T-helper 17 cell (primary cell): ENCODE measurements around the gene CAMK2A. TPM values are rescaled to one million over a fixed set of nuclear protein-coding genes. Genes with fewer than 3 reads are reported as not detected.

Experiments
- ATAC-seq: fragments of 150-1000 bp; cut with Tn5 transposase; 2 replicates; pipeline ENCODE4 v1.10.0; 2021; ENCODE audit warnings: mild to moderate bottlenecking, moderate library complexity
- DNase-seq, 3 donors: peaks; one replicate each; pipeline versions ENCODE4 v3.0.0 to v3.0.0-alpha.2; 2020 to 2021
- H3K9me3 ChIP-seq: one replicate; pipeline ENCODE4 v1.7.0; 2013; ENCODE audit warnings: low read length, mild to moderate bottlenecking; ENCODE audit not compliant: control insufficient read depth, poor library complexity, severe bottlenecking
- H3K27ac Mint-ChIP-seq: one replicate; pipeline ENCODE4 v1.8.0; 2022; ENCODE audit warnings: mild to moderate bottlenecking, moderate library complexity, mixed read lengths
- H3K27me3 Mint-ChIP-seq: one replicate; pipeline ENCODE4 v1.8.0; 2022; ENCODE audit warnings: mixed read lengths
- H3K36me3 Mint-ChIP-seq: one replicate; pipeline ENCODE4 v1.8.0; 2022; ENCODE audit warnings: low read depth, mixed read lengths
- H3K4me1 Mint-ChIP-seq: one replicate; pipeline ENCODE4 v1.8.0; 2022; ENCODE audit warnings: mild to moderate bottlenecking, mixed read lengths
- H3K4me3 Mint-ChIP-seq: one replicate; pipeline ENCODE4 v1.8.0; 2022; ENCODE audit warnings: mild to moderate bottlenecking, moderate library complexity, mixed read lengths
- total RNA-seq, 4 donors: library from RNA in 2 of 4; stranded (reverse) in 2 of 4; gene quantifications; one replicate each; pipeline ENCODE4 v1.2.3 and lab custom pipeline; 2022 to 2026

CAMK2A gene
- total RNA-seq, 2 donors from 2014 or later = not detected

- ATAC-seq = no peak
- H3K36me3 Mint-ChIP-seq = no peaks in the 10 kb centered on the region
- no peaks in the 10 kb centered on the region for H3K9me3 ChIP-seq
- no peak for DNase-seq
- H3K4me1 Mint-ChIP-seq = peaks cover 8% of the 10 kb centered on the region
- peaks cover 30% of the 10 kb centered on the region for H3K27me3 Mint-ChIP-seq
- H3K4me3 Mint-ChIP-seq = no peak overlapping the region
- no peak overlapping the region for H3K27ac Mint-ChIP-seq
Measured at GRCh38 chr5:150246835-150247234, 42.7 kb downstream of the CAMK2A start.

DNA sequence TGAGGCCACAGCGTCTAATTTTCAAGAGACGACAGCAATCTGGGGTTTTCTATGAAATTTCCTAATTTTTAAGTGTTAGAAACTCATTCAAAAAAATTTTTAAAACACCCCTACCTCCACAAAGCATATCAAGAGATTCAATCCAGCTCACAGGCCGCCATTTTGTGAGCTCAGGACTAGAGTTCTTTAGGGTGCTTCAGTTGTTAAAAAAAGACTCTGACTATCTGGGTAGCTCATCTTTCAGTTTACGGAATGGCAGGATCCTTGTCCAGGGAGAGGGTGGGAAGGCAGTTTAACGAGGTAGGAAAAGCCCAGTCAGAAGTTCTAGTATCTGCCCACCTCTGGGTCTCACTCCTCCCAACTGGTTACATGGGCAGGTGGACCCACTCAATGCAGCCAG, 43.1 kb downstream of the CAMK2A start:
- ATAC-seq (no peak), DNase-seq (no peak)
- no peaks in the 10 kb centered on the region for H3K9me3 ChIP-seq
- Mint-ChIP-seq H3K4me3 (no peak overlapping the region), H3K27ac (no peak overlapping the region), H3K27me3 (peaks cover 30% of the 10 kb centered on the region), H3K36me3 (no peaks in the 10 kb centered on the region), H3K4me1 (peaks cover 8% of the 10 kb centered on the region)

DNA sequence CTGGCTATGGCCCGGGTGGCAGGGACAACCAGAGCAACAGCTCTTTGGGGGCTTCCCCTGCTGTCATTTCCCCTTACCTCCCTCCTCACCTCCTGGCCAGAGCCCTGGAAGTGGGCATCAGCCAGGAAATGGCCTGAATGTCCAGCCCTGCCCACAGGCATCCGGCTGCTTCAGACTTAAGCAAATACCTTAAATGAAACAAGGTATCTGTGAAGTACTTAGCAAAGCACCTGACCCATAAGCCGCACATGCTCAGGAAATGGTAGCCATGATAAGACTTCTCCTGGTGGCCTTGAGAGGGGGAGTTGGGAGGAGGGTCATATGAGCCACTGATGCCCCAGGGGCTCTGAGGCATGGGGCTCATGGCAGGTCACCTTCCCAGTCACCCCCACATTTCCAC, 43.8 kb downstream of the CAMK2A start:
- no peak overlapping the region for H3K4me3 Mint-ChIP-seq
- H3K4me1 Mint-ChIP-seq = peaks cover 8% of the 10 kb centered on the region
- H3K36me3 Mint-ChIP-seq = no peaks in the 10 kb centered on the region
- no peaks in the 10 kb centered on the region for H3K9me3 ChIP-seq
- H3K27ac Mint-ChIP-seq = no peak overlapping the region
- ATAC-seq (no peak), DNase-seq (no peak)
- peaks cover 30% of the 10 kb centered on the region for H3K27me3 Mint-ChIP-seq

- ATAC-seq (no peak), DNase-seq (no peak)
- Mint-ChIP-seq H3K27ac (no peak overlapping the region), H3K27me3 (peaks cover 30% of the 10 kb centered on the region), H3K4me3 (no peak overlapping the region), H3K36me3 (no peaks in the 10 kb centered on the region), H3K4me1 (peaks cover 8% of the 10 kb centered on the region)
- no peaks in the 10 kb centered on the region for H3K9me3 ChIP-seq
Measured at GRCh38 chr5:150245111-150245789, 44.3 kb downstream of the CAMK2A start.

DNA sequence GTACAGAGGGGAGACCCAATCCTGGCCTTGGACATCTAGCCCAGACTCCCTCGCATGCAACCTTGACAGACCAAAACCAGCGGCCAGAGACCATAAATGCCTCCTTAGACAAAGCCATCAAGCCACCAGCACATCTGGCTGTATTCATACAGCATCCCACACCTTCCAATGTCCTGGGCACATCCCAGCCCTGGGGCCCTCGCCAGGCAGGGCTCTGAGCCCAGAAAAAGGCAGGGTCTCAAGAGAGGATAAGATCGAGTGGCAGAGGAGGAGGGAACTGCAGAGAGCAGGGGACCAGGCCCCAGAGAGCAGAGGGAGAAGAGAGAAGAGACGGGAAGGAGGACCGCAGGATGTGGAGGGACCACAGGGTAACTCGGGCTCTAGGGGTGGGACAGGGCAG, 45.4 kb downstream of the CAMK2A start:
- Mint-ChIP-seq H3K27ac (no peak overlapping the region), H3K36me3 (no peaks in the 10 kb centered on the region), H3K4me3 (no peak overlapping the region), H3K27me3 (peaks cover 20% of the 10 kb centered on the region), H3K4me1 (peaks cover 8% of the 10 kb centered on the region)
- no peaks in the 10 kb centered on the region for H3K9me3 ChIP-seq
- DNase-seq = no peak
- ATAC-seq = no peak

GRCh38 chr5:150243590-150243989, 46.0 kb downstream of the CAMK2A start:
- DNase-seq = no peak
- peaks cover 8% of the 10 kb centered on the region for H3K4me1 Mint-ChIP-seq
- H3K4me3 Mint-ChIP-seq = no peak overlapping the region
- no peak overlapping the region for H3K27ac Mint-ChIP-seq
- no peak for ATAC-seq
- no peaks in the 10 kb centered on the region for H3K36me3 Mint-ChIP-seq
- H3K9me3 ChIP-seq = no peaks in the 10 kb centered on the region
- peaks cover 17% of the 10 kb centered on the region for H3K27me3 Mint-ChIP-seq

DNA sequence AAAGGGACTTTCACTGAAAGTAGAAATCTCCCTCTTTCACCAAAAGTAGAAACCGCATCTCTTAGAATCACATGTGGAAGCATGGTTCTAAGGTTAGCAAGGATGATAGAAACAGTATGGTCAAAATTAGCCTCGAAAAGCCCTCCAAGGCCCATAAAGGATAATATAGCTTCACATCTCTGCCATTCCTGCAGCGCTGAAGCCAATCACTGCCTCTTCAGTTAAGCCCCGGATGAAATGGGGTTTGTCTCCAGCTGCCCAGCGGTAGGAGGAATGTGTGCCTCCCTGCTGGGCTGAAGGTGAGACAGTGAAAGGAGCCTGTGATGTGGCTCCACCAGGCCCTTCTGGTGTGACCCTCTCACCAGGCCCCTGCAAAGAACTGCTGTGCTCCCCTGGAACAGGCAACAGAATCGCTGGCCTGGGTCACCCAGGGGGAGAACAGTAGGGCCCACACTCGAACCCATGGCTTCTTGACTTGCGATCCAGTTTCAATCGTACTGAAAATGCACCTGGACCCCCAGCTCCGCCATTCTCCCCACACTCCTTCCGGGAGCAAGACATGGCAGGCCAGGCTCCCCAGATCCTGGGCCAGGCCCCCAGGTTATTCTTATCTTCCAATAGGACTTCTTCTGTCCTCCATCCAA, 47.2 kb downstream of the CAMK2A start:
- Mint-ChIP-seq H3K4me3 (no peak overlapping the region), H3K4me1 (peaks cover 8% of the 10 kb centered on the region), H3K27me3 (peaks cover 17% of the 10 kb centered on the region), H3K27ac (peak overlapping the region; percentile 56), H3K36me3 (no peaks in the 10 kb centered on the region)
- no peaks in the 10 kb centered on the region for H3K9me3 ChIP-seq
- ATAC-seq (no peak), DNase-seq (no peak)

DNA sequence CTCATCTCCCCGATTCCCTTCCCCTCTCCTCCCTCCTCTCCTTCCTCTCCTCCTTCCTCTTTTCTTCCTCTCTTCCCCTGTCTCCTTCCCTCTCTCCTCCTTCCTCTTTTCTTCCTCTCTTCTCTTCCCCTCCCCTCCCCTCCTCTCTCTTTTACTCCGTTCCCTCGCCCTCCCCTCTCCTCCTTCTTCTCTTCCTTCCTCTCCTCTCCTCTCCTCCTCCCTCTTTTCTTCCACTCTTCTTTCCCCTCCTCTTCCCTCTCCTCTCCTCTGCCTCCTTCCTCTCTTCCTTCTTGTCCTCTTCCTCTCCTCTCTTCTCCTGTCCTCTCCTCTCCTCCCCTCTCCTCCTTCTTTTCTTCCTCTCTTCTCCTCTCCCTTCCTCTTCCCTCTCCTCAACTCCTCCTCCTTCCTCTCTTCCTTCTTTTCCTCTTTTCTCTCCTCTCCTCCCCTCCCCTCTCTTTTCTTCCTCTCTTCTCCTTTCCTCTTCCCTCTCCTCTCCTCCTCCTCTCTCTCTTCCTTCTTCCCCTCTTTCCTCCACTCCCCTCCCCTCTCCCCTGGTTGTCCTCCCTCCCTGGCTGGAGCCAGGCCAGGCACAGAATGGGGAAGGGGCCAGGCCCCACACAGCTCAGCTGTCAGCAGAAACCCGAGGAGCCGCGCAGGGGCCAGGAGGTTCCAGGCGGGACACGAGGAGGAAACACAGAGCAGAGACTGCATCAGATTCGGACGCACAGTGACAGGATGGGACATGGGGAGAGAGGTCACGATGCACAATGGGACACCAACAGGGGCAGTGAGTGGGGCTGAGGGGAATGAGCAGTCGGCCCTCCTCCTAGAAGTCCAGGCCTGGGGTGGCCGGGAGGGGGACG, 48.0 kb downstream of the CAMK2A start:
- Mint-ChIP-seq H3K27ac (peak overlapping the region; percentile 56), H3K27me3 (peaks cover 12% of the 10 kb centered on the region), H3K36me3 (no peaks in the 10 kb centered on the region), H3K4me1 (peaks cover 4% of the 10 kb centered on the region), H3K4me3 (no peak overlapping the region)
- DNase-seq (no peak), ATAC-seq (no peak)
- no peaks in the 10 kb centered on the region for H3K9me3 ChIP-seq

DNA sequence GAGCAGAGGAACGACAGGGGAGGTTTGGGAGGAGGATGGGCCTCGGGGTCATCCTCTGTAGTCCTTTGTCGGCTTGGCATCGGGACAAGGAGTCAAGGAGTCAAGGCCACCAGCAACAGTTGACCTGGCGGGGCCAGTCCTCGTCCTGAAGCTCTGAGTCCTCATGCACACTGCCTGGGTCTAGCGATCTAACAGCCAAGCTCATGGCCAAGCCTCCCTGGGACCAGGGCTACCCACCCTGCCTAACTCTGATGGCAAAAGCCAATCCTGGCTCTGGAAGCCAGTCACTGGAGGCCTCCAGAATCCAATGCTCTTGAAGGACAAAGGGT, 49.8 kb downstream of the CAMK2A start:
- DNase-seq (no peak), ATAC-seq (no peak)
- no peaks in the 10 kb centered on the region for H3K9me3 ChIP-seq
- H3K4me3 Mint-ChIP-seq = no peak overlapping the region
- no peaks in the 10 kb centered on the region for H3K36me3 Mint-ChIP-seq
- H3K27me3 Mint-ChIP-seq = peaks cover 12% of the 10 kb centered on the region
- peaks cover 4% of the 10 kb centered on the region for H3K4me1 Mint-ChIP-seq
- H3K27ac Mint-ChIP-seq = no peak overlapping the region

DNA sequence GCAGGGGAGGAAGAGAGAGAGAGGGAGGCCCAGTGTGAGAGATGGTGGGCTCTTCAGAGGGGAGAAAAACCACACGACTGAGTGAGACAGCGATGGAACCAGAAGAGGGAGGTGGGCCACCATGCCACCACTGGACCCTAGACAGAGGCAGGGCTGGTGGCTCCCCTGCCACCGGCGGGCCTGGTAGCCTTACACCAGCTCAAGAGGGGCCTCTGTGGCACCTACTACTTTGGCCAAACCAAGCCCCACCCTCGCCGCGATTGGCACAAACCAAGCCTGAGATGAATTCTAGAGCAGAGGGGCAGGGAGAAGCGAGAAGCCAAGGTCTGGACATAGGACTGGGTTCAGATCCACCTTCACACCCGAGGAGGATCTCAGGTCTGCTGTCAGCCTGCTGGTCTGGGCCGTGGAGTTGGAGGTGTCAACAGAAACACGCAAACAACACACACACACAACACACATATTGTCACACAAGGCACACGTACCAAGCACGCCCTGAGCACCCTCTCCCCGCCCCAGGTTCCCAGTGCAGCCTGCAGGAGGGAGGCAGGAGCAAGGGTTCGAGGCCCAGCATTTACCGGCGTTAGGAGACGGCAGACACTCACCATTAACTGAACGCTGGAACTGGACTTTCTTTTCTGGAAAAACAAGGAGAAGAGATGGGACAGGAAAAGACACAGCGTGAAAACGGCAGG, 50.3 kb downstream of the CAMK2A start:
- DNase-seq (no peak), ATAC-seq (no peak)
- peaks cover 11% of the 10 kb centered on the region for H3K27me3 Mint-ChIP-seq
- no peak overlapping the region for H3K4me3 Mint-ChIP-seq
- no peaks in the 10 kb centered on the region for H3K9me3 ChIP-seq
- no peaks in the 10 kb centered on the region for H3K36me3 Mint-ChIP-seq
- peaks cover 3% of the 10 kb centered on the region for H3K4me1 Mint-ChIP-seq
- no peak overlapping the region for H3K27ac Mint-ChIP-seq

DNA sequence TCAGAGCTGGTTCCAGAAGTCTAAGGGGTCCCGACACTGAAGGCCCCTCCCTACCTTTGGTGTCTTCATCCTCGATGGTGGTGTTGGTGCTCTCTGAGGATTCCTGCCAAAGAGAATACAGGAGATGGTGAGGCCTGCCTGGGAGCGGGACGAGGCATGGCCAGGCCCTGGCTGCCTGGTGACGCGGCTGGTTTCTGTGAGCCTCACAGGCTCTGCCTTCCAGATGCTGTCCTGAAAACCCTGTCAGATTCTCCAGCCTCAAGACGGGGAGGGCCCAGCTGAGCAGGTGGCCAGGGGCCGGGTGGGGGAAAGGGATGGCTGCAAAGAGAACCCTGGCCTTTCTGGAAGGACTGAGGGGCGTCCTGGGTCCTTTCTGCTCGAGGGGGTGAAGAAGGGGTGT, 50.9 kb downstream of the CAMK2A start:
- no peaks in the 10 kb centered on the region for H3K36me3 Mint-ChIP-seq
- no peak overlapping the region for H3K4me3 Mint-ChIP-seq
- no peaks in the 10 kb centered on the region for H3K9me3 ChIP-seq
- H3K27ac Mint-ChIP-seq = no peak overlapping the region
- peaks cover 2% of the 10 kb centered on the region for H3K4me1 Mint-ChIP-seq
- peaks cover 8% of the 10 kb centered on the region for H3K27me3 Mint-ChIP-seq
- no peak for DNase-seq
- ATAC-seq = no peak

GRCh38 chr5:150236981-150237754, 52.4 kb downstream of the CAMK2A start:
- Mint-ChIP-seq H3K4me1 (no peaks in the 10 kb centered on the region), H3K4me3 (no peak overlapping the region), H3K27ac (no peak overlapping the region), H3K27me3 (no peaks in the 10 kb centered on the region), H3K36me3 (no peaks in the 10 kb centered on the region)
- no peak for DNase-seq
- no peak for ATAC-seq
- H3K9me3 ChIP-seq = no peaks in the 10 kb centered on the region
